HG03095 (cell line): ENCODE results near the gene PIP5K1C.

ENCODE experiments used
- ATAC-seq: cut with Tn5 transposase; IDR thresholded peaks from one replicate; pipeline ENCODE4 v1.9.1; 2021; ENCODE audit warnings: moderate library complexity; ENCODE audit not compliant: unreplicated experiment

Gene PIP5K1C

GRCh38 chr19:3722443-3723109 lies 22.3 kb upstream of the PIP5K1C start:
- ATAC-seq: no peak

GRCh38 chr19:3721887-3722442 lies 21.7 kb upstream of the PIP5K1C start:
- no peak for ATAC-seq

- ATAC-seq: no peak
Measured at GRCh38 chr19:3721131-3721886, 21.0 kb upstream of the PIP5K1C start.

GRCh38 chr19:3720349-3720917 lies 20.2 kb upstream of the PIP5K1C start:
- no peak for ATAC-seq

- ATAC-seq: no peak
Measured at GRCh38 chr19:3719868-3720267, 19.6 kb upstream of the PIP5K1C start.

GRCh38 chr19:3716147-3716668 lies 15.9 kb upstream of the PIP5K1C start:
- ATAC-seq: no peak

- ATAC-seq: no peak
Measured at GRCh38 chr19:3712663-3713611, 12.7 kb upstream of the PIP5K1C start.

- ATAC-seq: no peak
Measured at GRCh38 chr19:3710265-3710812, 10.1 kb upstream of the PIP5K1C start.

GRCh38 chr19:3708207-3708931 lies 8.1 kb upstream of the PIP5K1C start, which contains the start of gene TJP3:
TSS of gene TJP3 (plus strand) at chr19:3708384. CDS start at chr19:3728433, 20,049 bp downstream.
- no peak for ATAC-seq

- no peak for ATAC-seq
Measured at GRCh38 chr19:3707868-3708206, 7.6 kb upstream of the PIP5K1C start.

- ATAC-seq: no peak
Measured at GRCh38 chr19:3701200-3701599, 932 bp upstream of the PIP5K1C start.

- no peak for ATAC-seq
Measured at GRCh38 chr19:3699741-3700241, 477 bp downstream of the PIP5K1C start.

- ATAC-seq: no peak
Measured at GRCh38 chr19:3698974-3699740, 1.1 kb downstream of the PIP5K1C start.

GRCh38 chr19:3698386-3698950 lies 1.8 kb downstream of the PIP5K1C start:
- no peak for ATAC-seq

- ATAC-seq: no peak
Measured at GRCh38 chr19:3697671-3698385, 2.4 kb downstream of the PIP5K1C start.

- no peak for ATAC-seq
Measured at GRCh38 chr19:3697094-3697493, 3.2 kb downstream of the PIP5K1C start.

- ATAC-seq: no peak
Measured at GRCh38 chr19:3696660-3696995, 3.6 kb downstream of the PIP5K1C start.
